ENCODE data around the gene SNRPA.

Gene SNRPA

GRCh38 chr19:40739871-40740703, 10.9 kb upstream of the SNRPA start:
- TF ChIP-seq CTCF (IDR thresholded peaks at IDR 0.05): no peak

DNA sequence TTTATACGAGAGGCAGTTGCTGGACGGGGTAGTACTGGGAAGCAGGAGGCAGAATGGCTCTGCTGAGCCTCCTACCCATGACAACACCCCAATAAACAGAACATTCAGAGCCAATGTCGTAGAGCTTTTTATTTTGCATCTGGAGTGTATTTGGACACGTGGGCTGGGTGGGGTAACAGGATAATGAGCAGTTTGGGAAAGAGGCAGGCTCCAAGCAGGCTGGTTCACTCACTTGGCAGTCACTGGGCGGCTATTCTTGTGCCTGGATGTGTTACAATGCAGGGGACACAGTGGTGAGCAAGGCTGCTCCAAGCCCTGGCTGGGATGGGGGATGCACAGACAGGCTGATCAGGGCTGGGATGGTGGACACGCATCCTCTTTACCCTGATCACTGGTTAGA, 10.3 kb upstream of the SNRPA start:
- no peak for TF ChIP-seq CTCF (IDR thresholded peaks at IDR 0.05)

- TF ChIP-seq CTCF (IDR thresholded peaks at IDR 0.05): no peak
These were observed 9.2 kb upstream of the SNRPA start for GRCh38 chr19:40741527-40742390.

GRCh38 chr19:40742477-40742876, 8.5 kb upstream of the SNRPA start:
- TF ChIP-seq CTCF (IDR thresholded peaks at IDR 0.05): no peak

DNA sequence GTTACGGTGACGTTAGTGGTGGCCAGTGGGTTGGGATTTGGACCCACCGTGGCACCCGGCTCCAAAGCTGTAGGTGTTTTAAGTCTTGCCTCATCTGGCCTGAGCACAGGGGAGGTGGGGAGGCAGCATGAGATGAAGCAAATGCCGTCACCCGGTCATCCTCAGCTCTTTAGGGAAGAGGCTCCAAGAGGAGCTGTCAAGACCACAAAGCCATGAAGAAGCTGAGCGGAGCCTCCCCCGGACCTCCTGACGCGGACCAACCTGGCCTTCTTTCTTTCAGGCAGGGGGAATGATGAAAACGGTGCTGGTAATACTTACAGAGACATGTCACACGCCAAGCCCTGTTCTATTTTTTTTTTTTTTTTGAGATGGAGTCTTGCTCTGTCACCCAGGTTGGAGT, 8.1 kb upstream of the SNRPA start:
- no peak for TF ChIP-seq CTCF (IDR thresholded peaks at IDR 0.05)

GRCh38 chr19:40743926-40744325, 7.1 kb upstream of the SNRPA start:
- TF ChIP-seq CTCF (IDR thresholded peaks at IDR 0.05): no peak

DNA sequence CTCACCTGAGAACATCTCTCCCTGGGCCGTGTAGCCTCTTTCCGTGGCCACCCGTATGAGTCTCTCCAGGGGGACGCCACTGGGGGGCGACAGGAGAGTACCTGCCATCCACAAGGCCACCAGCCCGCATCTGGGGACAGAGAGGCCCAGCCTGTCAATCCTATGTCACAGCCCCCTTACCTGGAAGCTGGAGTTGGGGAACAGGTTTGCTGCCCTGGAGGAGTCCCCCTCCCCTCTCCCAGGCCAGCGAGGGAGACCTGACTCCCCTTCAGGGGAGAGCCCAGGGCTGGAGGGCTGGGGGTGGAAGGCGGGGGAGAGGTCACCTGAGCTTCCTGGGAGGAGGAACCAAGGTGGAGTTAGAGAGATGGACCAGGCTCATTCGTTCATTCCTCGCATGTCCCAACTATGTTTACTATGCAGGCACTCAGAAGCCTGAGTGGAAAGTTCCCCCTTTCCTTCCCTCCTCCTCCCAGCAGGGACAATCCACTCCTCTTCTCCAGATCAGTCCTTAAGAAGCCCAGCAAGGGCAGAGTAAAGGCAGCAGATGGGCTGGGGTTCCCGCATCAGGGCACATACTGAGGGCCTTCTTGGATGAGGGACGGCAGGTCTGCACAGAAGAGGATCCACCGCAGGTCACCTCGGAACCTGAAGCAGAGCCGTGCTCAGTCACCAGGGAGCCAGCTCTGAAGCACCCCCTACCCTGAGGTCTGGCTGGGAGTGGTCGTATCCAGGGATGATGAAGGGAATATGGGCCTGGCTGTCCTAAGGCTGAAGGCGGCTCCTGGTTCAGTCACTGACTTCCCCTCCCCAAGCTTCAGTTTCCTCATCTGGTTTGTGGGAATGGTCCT, 6.2 kb upstream of the SNRPA start:
- TF ChIP-seq CTCF (IDR thresholded peaks at IDR 0.05): no peak
